Activated CD4-positive, alpha-beta T cell treated with anti-CD3 and anti-CD28 coated beads, Interleukin-2, amount 50 U/mL, for 24 hours (primary cell): ENCODE data around the gene STAT5A.

Experiments
- DNase-seq, 2 donors: peaks; one replicate each; pipeline ENCODE4 v3.0.0-alpha.2; 2020; ENCODE audit warnings: low read depth in 1 of 2, low spot score in 1 of 2

The STAT5A gene

GRCh38 chr17:42266918-42267766 lies 21.2 kb upstream of the STAT5A start:
- DNase-seq, result peak in 1 of 2 donors; percentile 66

GRCh38 chr17:42268236-42268635 lies 20.1 kb upstream of the STAT5A start:
- DNase-seq, result no peak

GRCh38 chr17:42270170-42270535 lies 18.1 kb upstream of the STAT5A start:
- DNase-seq, result no peak

- no peak for DNase-seq
Observed at GRCh38 chr17:42270596-42270995, 17.7 kb upstream of the STAT5A start.

- DNase-seq, result no peak
Observed at GRCh38 chr17:42271006-42271778, 17.1 kb upstream of the STAT5A start.

- no peak for DNase-seq
Observed at GRCh38 chr17:42271779-42272035, 16.6 kb upstream of the STAT5A start.

- DNase-seq, result no peak
Observed at GRCh38 chr17:42272162-42272907, 16.0 kb upstream of the STAT5A start.

- no peak for DNase-seq
Observed at GRCh38 chr17:42273474-42274252, 14.6 kb upstream of the STAT5A start.

- no peak for DNase-seq
Observed at GRCh38 chr17:42274253-42274542, 14.1 kb upstream of the STAT5A start.

- no peak for DNase-seq
Observed at GRCh38 chr17:42274812-42275526, 13.3 kb upstream of the STAT5A start.

- DNase-seq, result no peak
Observed at GRCh38 chr17:42275527-42276358, 12.6 kb upstream of the STAT5A start.

GRCh38 chr17:42276359-42276608 lies 12.0 kb upstream of the STAT5A start, which contains the start of gene STAT5B:
Gene STAT5B (minus strand): TSS chr17:42276391. CDS start chr17:42232127, 44,264 bp downstream.
- no peak for DNase-seq

- DNase-seq, result no peak
Observed at GRCh38 chr17:42276609-42277341, 11.5 kb upstream of the STAT5A start.

GRCh38 chr17:42277342-42277712 lies 11.0 kb upstream of the STAT5A start:
- DNase-seq, result no peak

- DNase-seq, result no peak
Observed at GRCh38 chr17:42279776-42280630, 8.3 kb upstream of the STAT5A start.

- no peak for DNase-seq
Observed at GRCh38 chr17:42281571-42282096, 6.7 kb upstream of the STAT5A start.

GRCh38 chr17:42282478-42283080 lies 5.7 kb upstream of the STAT5A start:
- DNase-seq, result no peak
